A549 treated with GW870086 at 1 μM for 4 hours (cell line): ENCODE measurements around the gene SLC51B. TPM values are rescaled to one million over a fixed set of nuclear protein-coding genes. Genes with fewer than 3 reads are reported as not detected.

Source experiments
- total RNA-seq: library from RNA; stranded (reverse); fragments of 200-300 nt; extraction: Qiagen RNA extraction; gene quantifications from 5 replicates; pipeline ENCODE4 v1.2.3, GENCODE V29; 2022; ENCODE audit warnings: low read depth

Gene SLC51B
- 17.5 to 21.2 TPM (median 19.5 TPM) in 5 replicates for total RNA-seq

DNA sequence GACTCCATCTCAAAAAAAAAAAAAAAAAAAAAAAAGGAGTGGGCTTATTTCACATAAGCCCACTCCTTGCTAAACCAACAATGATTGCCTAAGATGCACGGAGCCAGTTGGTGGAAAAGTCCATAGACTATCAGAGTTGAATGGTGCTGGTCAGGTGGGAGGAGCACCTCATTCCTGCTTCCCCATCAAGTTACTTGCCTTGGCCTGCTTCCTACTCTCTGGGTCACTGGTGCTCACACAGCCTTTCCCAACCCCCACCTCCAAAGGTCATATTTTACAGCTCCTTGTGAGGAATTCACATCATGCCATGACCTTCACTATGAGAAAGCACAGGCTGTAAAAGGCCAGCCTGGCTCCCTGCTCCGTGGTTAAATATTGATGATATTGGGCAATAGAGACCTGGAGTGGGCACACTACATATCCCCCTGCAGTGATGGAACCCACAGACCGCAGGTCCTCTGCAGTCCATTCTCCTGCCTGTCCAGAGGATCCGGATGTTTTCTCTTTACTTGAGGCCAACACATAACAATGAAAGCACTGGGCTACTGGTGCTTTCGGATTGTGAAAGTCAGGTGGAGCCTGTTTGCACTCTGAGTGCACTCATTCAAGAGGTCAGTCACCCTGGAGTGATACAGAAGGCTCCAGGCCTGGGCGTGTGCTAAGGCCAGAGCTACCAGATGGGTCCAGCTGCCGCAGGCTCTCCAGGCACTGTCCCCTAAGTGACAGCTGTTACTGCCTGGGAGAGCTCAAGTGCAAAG is at the start of gene SLC51B:
SLC51B (plus strand) TSS at position 664 of the 758 bp plus-strand sequence. CDS start 4,618 bp downstream, outside the sequence.

DNA sequence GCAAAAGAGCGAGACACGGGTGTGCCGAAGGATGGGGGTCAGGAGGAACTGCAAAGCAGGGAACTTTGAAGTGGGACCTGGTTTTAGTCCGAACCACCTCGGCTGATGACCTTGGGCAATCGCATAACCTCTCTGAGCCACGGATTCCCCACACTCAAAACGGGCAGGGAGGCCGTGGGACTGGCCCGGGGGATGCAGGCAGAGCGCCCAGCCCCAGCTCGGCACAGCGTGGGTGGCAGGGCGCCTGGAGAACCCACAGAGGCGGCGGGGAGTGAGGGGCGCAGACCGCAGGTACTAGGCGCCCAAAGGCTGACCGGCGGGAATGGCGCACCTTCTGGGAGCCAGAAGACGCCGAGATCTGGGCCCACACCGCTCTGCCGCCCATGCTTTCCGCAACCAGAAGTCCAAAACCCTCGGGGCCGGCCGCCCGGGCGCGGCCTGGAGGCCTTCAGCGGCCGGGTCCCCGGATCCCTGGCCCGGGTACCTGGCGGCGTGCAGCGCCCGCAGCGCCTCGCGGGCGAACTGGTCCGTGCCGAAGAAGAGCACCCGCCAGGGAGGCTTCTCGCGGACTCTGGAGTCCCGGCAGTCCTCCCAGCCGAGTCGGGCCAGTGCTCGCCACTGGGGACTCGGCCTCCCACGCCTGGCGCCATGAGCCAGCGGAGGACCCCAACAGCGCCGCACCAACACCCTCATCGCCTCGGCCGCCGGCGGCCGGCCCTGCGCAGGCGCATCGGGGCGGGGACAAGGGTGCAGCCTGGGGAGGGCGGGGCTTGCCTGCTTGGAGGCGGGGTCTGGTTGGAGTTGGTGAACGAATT is 16.1 kb upstream of the SLC51B start, which contains the start of gene MTFMT:
MTFMT (minus strand) TSS at position 719 of the 815 bp plus-strand sequence; CDS start at position 693, 26 bp downstream.

DNA sequence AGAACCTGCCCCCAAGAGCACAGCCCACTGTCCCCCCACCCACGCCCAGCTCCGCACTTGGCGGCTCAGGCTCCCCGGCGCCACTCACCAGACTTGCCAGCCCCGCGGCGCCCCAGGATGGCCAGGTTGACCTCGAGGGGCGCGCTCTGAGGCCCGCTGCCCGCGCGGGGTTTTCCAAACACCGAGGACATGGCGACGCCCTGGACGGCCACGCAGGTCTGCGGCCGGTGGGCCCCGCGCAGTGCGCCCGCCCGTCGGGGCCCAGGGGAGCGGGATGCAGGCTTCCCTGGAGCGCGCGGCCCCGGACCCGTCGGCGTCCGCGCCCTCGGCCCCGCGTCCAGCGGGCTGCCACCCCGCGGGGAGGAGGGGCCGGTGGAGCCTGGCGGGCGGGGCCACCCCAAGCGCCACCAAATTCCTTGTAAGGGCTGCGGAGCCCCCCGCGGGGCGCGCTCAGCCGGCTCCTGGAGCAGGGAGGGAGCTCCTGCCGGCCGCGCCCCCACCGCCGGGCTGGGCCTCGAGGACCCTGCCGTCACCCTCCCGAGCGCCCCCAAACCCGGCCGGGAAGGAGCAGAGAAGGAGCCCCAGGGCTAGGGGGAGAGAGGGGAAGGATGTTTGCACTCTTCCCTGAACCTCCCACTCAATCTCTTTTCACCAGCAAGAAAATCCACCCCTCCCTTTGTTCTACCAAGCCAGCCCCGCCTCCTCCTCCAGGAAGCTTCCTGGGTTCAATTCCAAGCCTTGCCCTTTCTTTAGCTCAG is 22.6 kb downstream of the SLC51B start, which contains the start of gene RASL12:
RASL12 (minus strand) TSS at position 347 of the 758 bp plus-strand sequence; CDS start at position 191, 156 bp downstream.

DNA sequence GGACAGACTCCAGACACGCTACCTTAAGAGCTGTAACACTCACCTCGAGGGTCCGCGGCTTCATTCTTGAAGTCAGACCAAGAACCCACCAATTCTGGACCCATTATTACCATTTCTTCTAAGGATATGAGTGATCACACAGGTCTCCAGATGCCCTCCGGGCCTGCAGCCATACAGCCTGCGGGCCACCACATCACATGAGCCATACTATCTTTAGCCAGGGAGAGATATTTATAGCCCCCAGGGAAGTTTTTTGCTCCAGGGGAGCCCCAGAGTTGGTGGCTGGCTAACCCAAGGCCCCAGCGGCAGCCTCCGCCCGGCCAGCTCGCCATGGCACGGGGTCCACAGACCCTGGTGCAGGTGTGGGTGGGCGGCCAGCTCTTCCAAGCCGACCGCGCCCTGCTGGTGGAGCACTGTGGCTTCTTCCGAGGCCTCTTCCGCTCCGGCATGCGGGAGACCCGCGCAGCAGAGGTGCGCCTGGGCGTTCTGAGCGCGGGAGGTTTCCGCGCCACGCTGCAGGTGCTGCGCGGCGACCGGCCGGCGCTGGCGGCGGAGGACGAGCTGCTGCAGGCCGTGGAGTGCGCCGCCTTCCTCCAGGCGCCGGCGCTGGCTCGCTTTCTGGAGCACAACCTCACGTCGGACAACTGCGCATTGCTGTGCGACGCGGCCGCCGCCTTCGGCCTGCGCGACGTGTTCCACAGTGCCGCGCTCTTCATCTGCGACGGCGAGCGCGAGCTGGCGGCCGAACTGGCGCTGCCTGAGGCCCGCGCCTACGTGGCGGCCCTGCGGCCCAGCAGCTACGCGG is 31.5 kb downstream of the SLC51B start, which contains the start of gene KBTBD13:
KBTBD13 (plus strand) TSS at position 261 of the 805 bp plus-strand sequence; CDS start at position 331, 70 bp downstream.

Other genes with a start within 250 kb of the SLC51B start
- 12.7 to 21.6 TPM (median 16.5 TPM) in 5 replicates for gene PIF1, start 219.7 kb upstream of the SLC51B start, total RNA-seq
- gene PLEKHO2, start 203.5 kb upstream of the SLC51B start, total RNA-seq: 5.7 to 6.5 TPM (median 6.1 TPM) in 5 replicates
- gene ANKDD1A, start 133.5 kb upstream of the SLC51B start, total RNA-seq: 1.5 to 1.9 TPM (median 1.7 TPM) in 5 replicates
- 111 to 131 TPM (median 127 TPM) in 5 replicates for gene SPG21, start 55.5 kb upstream of the SLC51B start, total RNA-seq
- gene MTFMT, start 15.7 kb upstream of the SLC51B start, total RNA-seq: 20.3 to 30.4 TPM (median 25.6 TPM) in 5 replicates
- gene RASL12, start 22.6 kb downstream of the SLC51B start, total RNA-seq: 0.08 to 0.13 TPM (median 0.10 TPM) in 5 replicates
- gene KBTBD13, start 31.4 kb downstream of the SLC51B start, total RNA-seq: not detected in 5 replicates
- gene UBAP1L, start 69.8 kb downstream of the SLC51B start, total RNA-seq: 0.61 to 0.85 TPM (median 0.65 TPM) in 5 replicates
- gene PDCD7, start 88.4 kb downstream of the SLC51B start, total RNA-seq: 24.5 to 27.8 TPM (median 26.2 TPM) in 5 replicates
- gene CLPX, start 140.0 kb downstream of the SLC51B start, total RNA-seq: 34.2 to 50.1 TPM (median 47.1 TPM) in 5 replicates
- 0.17 to 0.23 TPM (median 0.21 TPM) in 5 replicates for gene CILP, start 166.1 kb downstream of the SLC51B start, total RNA-seq
- gene PARP16, start 241.5 kb downstream of the SLC51B start, total RNA-seq: 10.3 to 11.3 TPM (median 10.8 TPM) in 5 replicates